Renal pelvis (tissue), 4 donors: Measurements from ENCODE around the gene ELOVL2. TPM values are rescaled to one million over a fixed set of nuclear protein-coding genes. Genes with fewer than 3 reads are reported as not detected.
"Not testable (repeated sequence)": the region's sequence is repeated elsewhere in the genome, so short reads cannot be mapped to it uniquely, and the experiment has no call there.

Experiments
- DNase-seq: peaks from one replicate; pipeline ENCODE4 v3.0.0-alpha.2; 2013
- polyA plus RNA-seq, 3 donors: library from polyadenylated mRNA; unstranded; fragments of 120-200 nt; gene quantifications; one replicate each; pipeline ENCODE4 v1.2.1, GENCODE V29; 2013; ENCODE audit not compliant: insufficient read length in 3 of 3

Gene ELOVL2
- polyA plus RNA-seq, 3 donors, result 9.0 to 10.0 (median 9.8) TPM

DNA sequence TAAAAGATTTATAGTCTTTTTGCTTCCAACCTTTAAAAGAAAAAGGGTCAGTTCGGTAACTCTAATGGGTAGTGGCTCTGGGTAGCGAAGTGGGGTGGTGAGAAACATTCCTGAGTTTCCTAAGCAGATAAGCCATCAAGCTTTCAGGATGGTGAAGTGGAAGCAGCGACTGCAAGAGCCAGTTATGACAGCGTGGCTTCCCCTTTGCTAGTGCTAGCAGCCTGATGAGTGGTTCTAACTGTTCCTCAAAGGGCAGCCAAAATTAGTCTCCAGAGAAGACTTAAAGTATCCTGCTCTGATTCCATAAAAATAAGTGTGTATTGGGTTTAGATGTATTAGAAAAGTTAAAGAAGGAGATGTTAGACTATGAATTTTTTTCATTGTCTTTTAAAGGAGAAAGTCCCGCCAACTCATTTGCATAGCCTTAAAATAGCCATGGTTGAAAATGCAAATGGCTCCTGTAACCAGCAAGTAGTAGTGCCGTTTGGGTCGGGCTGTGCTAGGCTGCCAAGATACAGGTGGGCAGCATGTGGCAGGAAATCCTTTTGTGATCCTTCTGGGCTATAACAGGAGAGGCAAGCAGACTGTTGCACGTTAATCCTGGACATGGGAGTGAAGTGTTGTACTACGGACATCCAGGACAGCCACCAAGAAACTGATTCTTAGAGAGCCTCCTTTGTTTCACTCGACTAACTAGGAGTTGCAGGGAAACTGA is 18.0 kb downstream of the ELOVL2 start:
- DNase-seq, result no peak

- no peak for DNase-seq
Observed at GRCh38 chr6:11025130-11025529, 19.0 kb downstream of the ELOVL2 start.

DNA sequence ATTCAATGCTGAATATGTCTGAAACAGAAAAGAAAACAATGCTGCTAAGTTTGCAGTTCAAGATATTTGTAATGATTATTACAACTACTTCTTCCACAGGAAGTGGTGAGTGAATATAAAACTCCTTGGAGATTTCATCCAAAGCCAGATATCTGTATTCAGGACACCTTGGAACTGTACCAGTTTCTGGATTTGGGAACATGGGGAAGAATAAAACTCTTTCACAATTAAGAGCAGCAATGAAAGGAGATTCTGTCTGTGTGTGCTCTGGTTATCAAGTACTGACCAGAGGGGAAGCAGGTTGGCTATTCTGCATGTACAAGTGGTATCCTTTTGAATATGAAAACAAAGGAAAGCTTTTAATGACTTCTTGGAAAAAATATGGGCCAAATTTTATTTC is 21.1 kb downstream of the ELOVL2 start:
- DNase-seq, result no peak

DNA sequence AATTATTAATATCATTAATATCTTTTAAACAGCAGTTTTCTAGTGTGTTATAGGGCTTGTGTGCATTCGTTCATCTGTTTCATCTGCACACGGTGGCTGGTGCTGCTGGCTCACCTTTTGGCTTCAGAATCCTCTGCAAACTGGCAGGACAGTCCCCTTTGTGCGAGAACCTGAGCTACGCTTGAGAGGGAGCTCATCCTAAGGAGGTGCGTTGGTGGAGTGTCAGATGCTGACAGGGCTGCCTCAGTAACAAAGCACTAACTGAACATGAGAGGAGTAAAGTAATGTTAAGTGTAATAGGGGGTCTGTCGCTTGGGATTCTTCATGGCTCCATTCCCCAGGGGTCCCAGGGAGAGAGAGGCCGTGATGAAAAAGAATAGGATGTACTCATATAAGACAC is 22.4 kb downstream of the ELOVL2 start:
- DNase-seq, result no peak

DNA sequence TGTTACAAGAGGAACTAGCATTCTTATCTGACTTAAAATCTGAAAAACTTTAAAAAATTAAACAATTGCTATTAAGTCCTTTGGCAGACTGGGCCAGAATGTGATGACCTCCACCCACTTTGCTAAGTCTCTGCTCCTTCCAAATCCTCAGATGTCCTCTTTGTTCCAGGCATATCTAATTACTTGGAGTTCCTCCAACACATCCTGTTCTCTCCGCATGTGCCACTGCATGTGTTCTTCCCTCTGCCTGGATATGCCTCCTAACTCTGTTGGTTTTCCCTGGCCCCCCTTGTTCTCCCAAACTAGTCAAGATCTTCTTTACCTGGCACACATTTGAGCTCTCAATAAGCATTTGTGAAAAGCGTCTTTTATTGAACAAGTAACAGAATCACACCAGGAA is 23.1 kb downstream of the ELOVL2 start:
- DNase-seq, result no peak

DNA sequence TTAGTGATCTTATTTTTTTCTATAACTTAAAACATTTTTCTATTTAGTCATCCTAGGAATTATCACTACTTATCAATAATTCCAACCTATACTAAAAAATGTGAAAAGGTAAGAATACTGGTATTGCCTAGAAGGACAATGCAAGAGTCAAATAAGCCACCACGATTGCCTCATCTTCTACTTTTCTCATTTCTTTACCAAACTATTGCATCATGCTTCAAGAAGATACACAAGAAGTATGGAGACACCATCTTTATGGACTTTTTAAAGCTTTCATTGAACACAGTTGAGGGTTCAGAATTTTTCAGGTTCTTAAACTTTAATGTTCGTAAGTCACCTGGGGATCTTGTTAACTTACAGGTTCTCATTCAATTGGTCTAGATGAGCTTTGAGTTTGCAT is 25.9 kb downstream of the ELOVL2 start:
- no peak for DNase-seq

DNA sequence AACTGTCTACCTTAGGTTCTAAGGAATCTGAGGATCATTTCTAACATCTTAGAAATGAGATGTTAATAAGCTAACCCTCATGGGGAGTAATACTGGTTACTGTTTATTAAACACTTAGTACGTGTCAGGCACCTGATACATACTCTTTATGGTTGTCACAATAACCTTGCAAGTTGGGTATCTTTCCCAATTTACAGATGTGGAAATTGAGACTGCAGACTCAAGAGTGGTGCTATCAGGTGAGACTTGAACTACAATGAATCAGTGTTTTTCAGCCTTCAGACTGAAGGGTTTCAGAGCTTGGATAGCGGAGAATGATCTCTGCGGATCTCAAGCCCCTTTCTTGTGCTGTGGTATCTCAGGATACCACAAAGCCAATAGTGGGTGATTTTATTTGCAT is 27.0 kb downstream of the ELOVL2 start:
- DNase-seq, result no peak

- no peak for DNase-seq
Observed at GRCh38 chr6:11016452-11016851, 27.7 kb downstream of the ELOVL2 start.

- DNase-seq, result no peak
Observed at GRCh38 chr6:11015102-11015501, 29.0 kb downstream of the ELOVL2 start.

GRCh38 chr6:11013721-11014070 is 30.4 kb downstream of the ELOVL2 start:
- DNase-seq, result no peak

- no peak for DNase-seq
Observed at GRCh38 chr6:11012976-11013720, 31.0 kb downstream of the ELOVL2 start.

- no peak for DNase-seq
Observed at GRCh38 chr6:11012295-11012754, 31.8 kb downstream of the ELOVL2 start.

- DNase-seq, result peak; percentile 58
Observed at GRCh38 chr6:11011787-11012234, 32.3 kb downstream of the ELOVL2 start.

- DNase-seq, result no peak
Observed at GRCh38 chr6:11009353-11009752, 34.8 kb downstream of the ELOVL2 start.

- DNase-seq, result no peak
Observed at GRCh38 chr6:11008821-11009220, 35.3 kb downstream of the ELOVL2 start.

DNA sequence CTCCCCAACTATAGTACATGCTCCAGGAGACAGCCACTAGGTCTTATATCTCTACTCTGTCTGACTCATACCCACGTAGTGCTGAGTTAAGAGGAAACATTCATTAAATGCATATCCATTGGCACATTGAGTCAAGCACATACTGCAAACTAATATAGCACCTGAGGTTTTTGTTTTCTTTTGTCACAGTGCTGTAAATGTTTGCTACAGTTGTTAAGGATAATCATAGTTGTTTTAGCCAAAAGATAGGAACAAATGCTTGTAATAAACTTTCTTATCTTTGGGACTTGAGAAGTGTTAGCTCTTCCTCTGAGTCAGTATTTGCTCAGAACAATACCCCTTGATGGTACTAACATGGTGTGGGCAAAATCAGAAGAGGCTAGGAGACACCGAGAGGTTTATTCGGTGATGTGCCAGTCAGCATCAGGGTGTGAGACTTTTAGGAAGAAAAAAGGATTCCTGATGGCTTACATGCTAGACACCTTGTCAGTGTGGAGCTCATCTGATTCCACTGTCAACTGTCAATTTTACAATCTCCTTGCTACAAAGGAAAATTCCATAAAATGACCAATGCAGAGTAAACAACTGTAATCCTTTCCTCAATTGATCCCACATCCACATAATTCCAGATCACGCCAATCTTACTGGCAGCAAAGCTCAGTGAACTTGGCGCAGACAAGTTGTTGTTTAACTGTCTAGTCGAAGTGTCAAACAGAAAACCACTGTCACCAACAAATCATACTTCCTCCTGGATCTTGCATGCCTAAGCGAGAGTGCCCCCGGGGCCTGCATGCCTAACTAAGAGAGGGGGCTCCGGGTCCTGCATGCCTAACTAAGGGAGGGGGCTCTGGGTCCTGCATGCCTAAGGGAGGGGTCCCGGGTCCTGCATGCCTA is 36.1 kb downstream of the ELOVL2 start:
- no peak for DNase-seq

DNA sequence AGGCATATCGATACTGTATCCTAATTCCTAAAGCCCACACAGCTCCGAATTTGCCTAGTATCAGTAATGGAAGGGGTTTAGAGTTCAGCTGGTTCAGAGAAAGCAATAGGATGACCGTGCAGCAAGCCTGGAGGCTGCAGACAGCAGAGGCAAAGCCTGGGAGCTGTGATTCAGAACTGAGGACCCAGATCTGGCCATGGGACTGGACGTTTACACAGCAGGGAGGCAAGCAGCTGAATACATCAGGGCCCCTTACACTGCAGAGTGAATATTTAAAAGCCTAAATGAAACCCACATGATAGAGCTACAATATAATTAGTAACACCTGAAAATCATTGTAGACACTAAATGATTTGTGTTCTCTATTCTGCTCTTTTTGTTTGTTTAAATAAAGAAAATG is 38.0 kb downstream of the ELOVL2 start:
- no peak for DNase-seq

DNA sequence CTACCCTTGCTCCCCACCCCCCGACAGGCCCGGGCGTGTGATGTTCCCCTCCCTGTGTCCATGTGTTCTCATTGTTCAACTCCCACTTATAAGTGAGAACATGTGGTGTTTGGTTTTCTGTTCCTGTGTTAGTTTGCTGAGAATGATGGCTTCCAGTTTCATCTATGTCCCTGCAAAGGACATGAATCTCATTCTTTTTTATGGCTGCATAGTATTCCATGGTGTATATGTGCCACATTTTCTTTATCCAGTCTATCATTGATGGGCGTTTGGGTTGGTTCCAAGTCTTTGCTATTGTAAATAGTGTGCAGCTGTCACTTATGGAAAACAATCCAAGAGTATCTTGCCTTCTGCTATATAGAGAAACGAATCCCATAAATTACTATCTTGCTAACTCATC is 40.8 kb downstream of the ELOVL2 start:
- DNase-seq, result not testable (repeated sequence)

DNA sequence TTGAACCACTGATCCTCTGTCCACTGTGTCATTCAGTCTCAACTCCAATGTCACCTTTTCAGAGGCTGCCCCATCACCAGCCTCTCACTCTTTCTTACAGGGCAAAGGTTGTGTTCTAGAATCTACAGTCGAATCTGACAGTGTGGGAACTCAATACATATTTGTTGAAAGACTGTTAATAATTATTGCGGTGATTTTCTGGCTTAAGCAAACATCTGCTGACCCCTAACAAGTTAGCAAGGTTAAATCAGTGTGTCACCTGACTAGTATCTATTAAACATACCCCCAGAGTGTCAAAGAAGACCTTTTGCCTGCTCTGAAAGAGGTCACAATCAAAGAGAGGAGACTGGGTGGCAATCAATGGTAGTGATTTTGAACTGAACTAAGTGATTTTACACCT is 41.9 kb downstream of the ELOVL2 start:
- no peak for DNase-seq

GRCh38 chr6:10999994-11000393 is 44.1 kb downstream of the ELOVL2 start:
- DNase-seq, result no peak

DNA sequence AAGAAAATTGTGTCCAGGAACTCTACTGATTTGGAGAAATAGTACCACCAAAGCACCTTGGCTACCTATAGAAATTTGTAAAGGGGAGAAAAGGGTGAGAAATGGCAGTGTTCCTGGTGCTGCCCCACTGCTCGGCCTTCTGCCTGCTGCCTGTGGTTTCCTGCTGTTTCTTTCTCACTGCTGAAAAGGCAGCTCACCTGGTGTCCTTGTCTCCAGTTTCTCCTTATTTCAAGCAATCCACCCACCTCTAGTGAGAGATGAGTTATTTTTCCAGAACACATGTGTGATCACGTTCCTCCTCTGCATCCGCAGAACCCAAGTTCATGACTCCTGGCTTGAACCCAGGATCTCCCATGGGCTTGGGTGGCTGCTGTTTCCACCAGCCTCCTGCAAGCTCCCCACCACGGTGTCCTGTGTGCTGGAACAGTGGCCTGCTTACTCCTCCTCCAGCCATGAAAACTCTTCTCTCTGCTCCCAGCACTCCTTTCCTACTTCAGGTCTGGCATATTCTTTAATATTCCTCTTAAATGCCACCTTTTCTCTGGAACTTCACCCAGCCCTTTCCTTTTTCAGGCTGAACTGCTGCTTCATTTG is 48.9 kb downstream of the ELOVL2 start:
- no peak for DNase-seq

DNA sequence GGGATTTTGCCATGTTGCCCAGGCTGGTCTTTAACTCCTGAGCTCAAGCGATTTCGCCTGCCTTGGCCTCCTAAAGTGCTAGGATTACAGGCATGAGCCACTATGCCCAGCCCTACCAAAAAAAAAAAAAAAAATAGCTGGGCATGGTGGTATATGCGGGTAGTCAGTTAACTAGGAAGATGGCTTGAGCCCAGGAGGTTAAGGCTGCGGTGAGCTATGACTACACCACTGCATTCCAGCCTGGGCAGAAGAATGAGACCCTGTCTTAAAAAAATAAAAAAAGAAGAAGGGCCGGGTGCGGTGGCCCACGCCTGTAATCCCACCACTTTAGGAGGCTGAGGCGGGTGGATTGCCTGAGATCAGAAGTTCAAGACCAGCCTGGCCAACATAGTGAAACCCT is 50.2 kb downstream of the ELOVL2 start:
- DNase-seq, result no peak
